Stimulated activated naive CD4-positive, alpha-beta T cell treated with Interleukin-2 at 50 U/mL for 16 hours (primary cell): ENCODE measurements around the gene TRIL.

Source experiments
- DNase-seq: peaks from one replicate; lab custom pipeline; 2025; lab: John Stamatoyannopoulos, UW

Gene TRIL

DNA sequence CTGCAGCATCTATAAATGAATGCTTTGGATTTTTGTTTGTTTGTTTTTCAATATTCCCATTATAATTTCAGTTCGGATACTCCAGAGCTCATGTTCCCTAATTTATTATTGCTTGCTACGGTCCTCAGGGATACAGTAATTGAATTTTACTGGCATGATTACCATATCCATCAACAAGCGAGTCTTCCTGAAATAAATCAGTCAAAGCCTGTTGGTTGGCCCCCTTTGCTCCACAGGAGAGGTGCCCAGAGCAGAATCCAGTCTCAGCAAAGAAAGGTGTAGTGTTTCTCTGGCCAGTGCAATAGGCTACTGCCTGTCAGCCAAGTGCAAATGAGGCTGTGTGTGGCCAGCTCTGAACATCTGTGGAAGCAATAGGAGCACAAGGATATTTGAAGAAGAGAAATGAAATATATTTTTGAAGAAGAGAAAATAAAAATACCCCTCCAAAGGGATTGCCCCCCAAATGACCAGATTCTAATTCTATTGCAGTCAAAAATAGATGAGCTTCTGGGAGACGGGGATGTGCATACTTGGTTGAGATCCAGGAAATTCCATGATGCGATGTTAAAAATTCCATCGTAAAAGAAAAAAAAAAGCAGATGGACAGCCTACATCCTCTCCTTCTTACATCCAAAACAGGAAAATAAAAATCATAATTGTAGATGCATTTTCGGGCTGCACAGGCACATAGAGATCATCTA, 18.1 kb downstream of the TRIL start:
- DNase-seq: no peak

GRCh38 chr7:28939367-28939766, 18.8 kb downstream of the TRIL start:
- DNase-seq: no peak

DNA sequence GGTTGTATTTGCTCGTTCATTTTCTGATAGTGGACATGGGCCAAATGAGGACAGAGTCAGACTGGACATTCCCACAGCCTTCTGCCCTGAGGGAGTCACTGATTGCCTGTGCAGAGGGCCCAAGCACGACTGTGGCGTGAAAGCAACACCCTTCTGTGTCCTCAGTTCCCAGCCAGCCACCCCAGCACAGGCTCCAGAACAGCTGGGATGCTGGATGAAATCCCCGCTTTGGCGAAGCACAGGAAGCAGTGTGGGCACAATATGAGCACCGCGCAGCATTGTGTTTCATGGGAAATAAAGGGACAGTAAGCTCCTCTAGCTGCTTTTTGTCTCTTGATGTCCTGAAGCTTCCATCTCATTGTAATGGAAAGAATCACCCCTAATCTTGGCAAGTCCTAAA, 20.5 kb downstream of the TRIL start:
- no peak for DNase-seq

- DNase-seq: no peak
These were observed 21.0 kb downstream of the TRIL start for GRCh38 chr7:28937103-28937502.

- no peak for DNase-seq
These were observed 24.2 kb downstream of the TRIL start for GRCh38 chr7:28933846-28934320.

- no peak for DNase-seq
These were observed 26.6 kb downstream of the TRIL start for GRCh38 chr7:28931565-28931964.

DNA sequence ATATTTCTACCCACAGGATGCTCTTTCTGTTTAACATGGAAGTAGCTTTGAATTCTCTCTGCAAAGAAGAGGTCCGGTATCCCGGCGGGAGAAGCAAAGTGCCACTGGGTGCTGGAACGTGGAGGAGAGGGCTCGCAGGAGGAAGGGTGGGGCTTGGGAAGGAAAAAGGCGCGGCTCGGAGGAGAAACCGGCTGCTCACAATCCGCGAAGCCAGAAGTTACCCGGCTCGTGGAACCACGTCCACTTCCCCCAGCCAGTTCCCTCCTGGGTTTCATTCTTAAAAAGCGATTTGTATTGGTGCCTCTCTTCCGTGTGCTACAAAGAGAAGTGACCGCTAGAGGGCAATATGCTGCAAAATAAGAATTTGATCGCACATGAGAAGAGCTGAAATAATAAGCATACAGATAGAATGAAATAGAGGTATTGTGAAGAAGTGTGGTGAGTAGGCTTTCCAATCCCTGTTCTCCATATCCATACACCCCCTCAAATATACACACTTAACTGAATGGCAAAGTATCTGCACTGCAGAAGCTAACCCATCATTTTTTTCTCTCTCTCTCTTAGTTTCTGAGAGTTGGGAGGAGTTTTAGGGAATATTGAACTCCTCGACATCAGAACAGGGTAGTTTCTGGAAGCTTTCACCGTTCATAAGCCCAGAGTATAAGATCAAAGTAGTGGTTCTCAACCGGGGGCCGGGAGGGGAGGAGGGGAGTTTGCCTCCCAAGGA, 31.1 kb downstream of the TRIL start:
- peak; percentile 13 for DNase-seq

GRCh38 chr7:28922624-28923331, 35.4 kb downstream of the TRIL start:
- DNase-seq: peak; percentile 32

DNA sequence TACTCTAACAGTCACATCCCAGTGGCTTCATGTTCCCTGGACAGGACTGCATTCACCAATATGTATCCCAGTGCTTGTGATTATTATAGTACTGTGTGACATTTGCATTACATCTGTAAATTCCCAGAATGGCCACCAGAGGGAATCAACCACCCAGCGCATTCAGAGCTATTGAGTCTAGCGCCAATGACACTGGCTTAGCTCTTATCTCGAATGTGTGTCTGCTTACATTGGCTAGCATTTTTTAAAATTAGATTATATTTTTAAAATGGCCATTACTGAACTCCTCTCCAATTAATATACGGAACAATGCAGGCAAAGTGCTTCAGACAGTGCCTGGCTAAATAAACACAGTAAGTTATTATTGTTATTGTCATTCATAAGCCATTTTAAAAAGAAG, 36.3 kb downstream of the TRIL start:
- DNase-seq: no peak

GRCh38 chr7:28920424-28920823, 37.7 kb downstream of the TRIL start:
- no peak for DNase-seq

DNA sequence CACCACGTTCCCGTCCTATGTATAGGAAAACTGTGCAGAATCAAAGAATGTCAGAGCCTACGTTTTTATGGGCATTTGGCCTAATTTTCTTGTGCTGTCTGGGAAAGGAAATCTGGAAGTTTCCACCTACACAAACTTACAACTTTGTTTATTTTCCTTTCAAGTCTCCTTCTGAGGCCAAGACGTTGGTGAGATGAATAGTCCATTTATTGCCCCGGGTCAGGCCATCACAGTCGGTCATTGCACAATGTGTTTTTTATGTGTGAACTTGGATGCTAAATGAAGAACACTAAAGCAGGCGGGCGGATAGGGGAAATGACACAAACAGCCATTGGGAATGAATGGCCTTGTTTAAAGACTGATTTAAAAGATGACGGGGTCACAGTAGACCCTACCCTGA, 38.6 kb downstream of the TRIL start:
- DNase-seq: no peak

DNA sequence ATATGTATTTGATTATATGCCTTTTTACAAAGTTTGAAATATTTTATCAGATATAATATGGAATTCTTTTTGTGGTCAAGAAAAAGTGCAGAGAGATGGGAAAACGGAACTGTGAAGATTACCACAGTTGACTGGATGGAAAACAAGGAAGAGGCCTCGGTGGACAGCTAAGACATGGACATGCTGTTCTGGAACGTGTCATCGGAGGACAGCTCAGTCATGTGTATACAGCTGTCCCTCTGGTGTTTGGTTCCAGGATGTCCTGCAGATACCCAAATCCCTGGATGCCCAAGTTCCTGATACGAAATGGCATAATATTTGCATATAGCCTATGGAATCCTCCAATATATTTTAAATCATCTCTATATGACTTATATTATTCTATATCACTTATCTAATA, 49.4 kb downstream of the TRIL start:
- no peak for DNase-seq

DNA sequence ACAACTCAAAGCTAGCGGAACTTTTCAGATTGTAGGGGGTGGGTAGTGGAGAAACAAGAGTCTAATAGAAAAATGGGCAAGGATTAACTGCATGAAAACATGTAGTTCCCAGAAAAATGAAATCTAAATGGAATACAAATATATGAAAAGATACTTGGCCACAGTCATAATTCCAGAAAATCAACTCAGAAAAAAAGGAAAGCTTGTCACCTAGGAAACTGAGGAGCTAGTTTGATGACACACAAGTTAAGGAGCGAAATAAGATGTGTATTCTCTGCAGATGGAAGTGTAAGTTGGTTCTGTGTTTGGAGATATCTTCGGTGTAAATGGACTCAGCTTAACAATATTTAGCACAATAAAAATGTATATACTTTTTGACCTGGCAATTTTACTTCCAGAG, 52.7 kb downstream of the TRIL start:
- no peak for DNase-seq

DNA sequence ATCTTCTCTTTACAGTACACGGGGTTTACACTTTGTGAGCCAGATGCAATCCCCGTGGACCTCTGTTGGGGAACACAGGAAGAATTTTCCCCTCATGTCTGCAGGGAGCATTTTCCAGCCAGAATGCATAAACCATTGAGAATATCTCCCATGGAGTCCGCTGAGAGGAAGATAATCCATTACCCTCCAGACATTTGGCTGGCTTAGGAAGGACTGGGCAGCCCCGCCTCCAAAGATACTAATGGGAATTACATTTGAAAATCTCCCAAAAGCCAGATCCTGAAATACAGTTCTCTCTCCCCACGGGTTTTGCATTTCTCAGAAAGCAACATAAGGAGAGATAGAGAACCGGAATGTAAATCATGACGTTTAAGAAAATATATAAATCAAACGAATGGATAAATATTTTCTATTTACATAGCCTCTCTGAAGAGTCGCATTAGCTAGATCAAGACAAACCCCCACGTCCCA, 53.5 kb downstream of the TRIL start:
- no peak for DNase-seq

- DNase-seq: no peak
These were observed 54.2 kb downstream of the TRIL start for GRCh38 chr7:28903730-28904577.
